SK-N-SH (cell line): ENCODE measurements around the gene AFF3.

Source experiments
- EZH2phosphoT487 ChIP-seq: fragments of 200-600 bp; sonication (generic); IDR thresholded peaks from 2 replicates; pipeline ENCODE4 v1.6.1; 2017; ENCODE audit warnings: low read depth, mixed run types, mild to moderate bottlenecking, antibody characterized with exemption, moderate library complexity, borderline replicate concordance
- FOSL2 ChIP-seq: IDR thresholded peaks from 2 replicates; pipeline ENCODE4 v1.4.0; 2012; ENCODE audit warnings: low read depth, mild to moderate bottlenecking, moderate library complexity, borderline replicate concordance
- GABPA ChIP-seq: IDR thresholded peaks from 2 replicates; pipeline ENCODE4 v1.4.0; 2012; ENCODE audit warnings: low read depth, mild to moderate bottlenecking
- JUND ChIP-seq: IDR thresholded peaks from 2 replicates; pipeline ENCODE4 v1.4.0; 2012
- POLR2AphosphoS5 ChIP-seq: IDR thresholded peaks from 2 replicates; pipeline ENCODE4 v1.6.1; 2012; ENCODE audit warnings: low read depth, low read length
- SIN3A ChIP-seq: IDR thresholded peaks from 2 replicates; pipeline ENCODE4 v1.6.1; 2012; ENCODE audit warnings: low read depth, mild to moderate bottlenecking, low read length, moderate library complexity, borderline replicate concordance
- TF ChIP-seq, protein P1 (sequence below): fragments of 200-600 bp; sonication (generic); IDR thresholded peaks from 2 replicates; pipeline ENCODE4 v1.6.1; 2017; ENCODE audit warnings: antibody characterized with exemption, mild to moderate bottlenecking, moderate library complexity

DNA sequence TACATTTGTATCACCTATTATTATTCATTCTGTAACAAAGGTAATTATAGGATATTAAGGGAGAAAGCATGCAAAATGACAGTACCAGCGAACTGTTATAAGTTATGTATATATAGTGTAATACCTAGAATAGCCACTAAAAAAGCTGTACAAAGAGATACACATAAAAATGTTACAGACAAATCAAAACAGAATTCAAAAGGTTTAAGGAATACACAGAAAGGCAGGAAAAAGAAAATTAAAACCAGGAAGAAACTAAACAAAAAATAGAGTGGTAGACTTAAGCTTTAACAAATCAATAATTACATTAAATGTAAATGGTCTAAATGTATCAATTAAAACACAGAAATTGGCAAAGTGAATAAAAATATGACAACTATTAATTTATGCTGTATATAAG, 476.1 kb downstream of the AFF3 start:
- TF ChIP-seq EZH2phosphoT487, result no peak
- TF ChIP-seq JUND, result no peak
- TF ChIP-seq, protein P1, sequence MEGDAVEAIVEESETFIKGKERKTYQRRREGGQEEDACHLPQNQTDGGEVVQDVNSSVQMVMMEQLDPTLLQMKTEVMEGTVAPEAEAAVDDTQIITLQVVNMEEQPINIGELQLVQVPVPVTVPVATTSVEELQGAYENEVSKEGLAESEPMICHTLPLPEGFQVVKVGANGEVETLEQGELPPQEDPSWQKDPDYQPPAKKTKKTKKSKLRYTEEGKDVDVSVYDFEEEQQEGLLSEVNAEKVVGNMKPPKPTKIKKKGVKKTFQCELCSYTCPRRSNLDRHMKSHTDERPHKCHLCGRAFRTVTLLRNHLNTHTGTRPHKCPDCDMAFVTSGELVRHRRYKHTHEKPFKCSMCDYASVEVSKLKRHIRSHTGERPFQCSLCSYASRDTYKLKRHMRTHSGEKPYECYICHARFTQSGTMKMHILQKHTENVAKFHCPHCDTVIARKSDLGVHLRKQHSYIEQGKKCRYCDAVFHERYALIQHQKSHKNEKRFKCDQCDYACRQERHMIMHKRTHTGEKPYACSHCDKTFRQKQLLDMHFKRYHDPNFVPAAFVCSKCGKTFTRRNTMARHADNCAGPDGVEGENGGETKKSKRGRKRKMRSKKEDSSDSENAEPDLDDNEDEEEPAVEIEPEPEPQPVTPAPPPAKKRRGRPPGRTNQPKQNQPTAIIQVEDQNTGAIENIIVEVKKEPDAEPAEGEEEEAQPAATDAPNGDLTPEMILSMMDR, result peak; percentile 31
- TF ChIP-seq POLR2AphosphoS5, result no peak
- no peak for TF ChIP-seq FOSL2
- TF ChIP-seq GABPA, result no peak
- TF ChIP-seq SIN3A, result no peak
